Fibroblast of lung (primary cell): ENCODE measurements around the gene PTPRQ. TPM values are rescaled to one million over a fixed set of nuclear protein-coding genes. Genes with fewer than 3 reads are reported as not detected.
A peak's percentile ranks its signal among the peaks of the same experiment; 100 is the strongest.
"Not testable (repeated sequence)": the region's sequence is repeated elsewhere in the genome, so short reads cannot be mapped to it uniquely, and the experiment has no call there.

Source experiments
- DNase-seq, 2 donors: peaks; one replicate each; pipeline versions ENCODE4 v3.0.0 to v3.0.0-alpha.2; 2010; ENCODE audit warnings: low read depth in 2 of 2
- H2AFZ ChIP-seq: 2 replicates; pipeline ENCODE4 v1.5.1; 2012; ENCODE audit warnings: low read length, control low read depth, inconsistent platforms
- H3K27ac ChIP-seq: 2 replicates; pipeline ENCODE4 v1.5.1; 2011; ENCODE audit warnings: low read length, control low read depth; ENCODE audit not compliant: insufficient read depth
- H3K27me3 ChIP-seq: 2 replicates; pipeline ENCODE4 v1.5.1; 2011; ENCODE audit warnings: mild to moderate bottlenecking, low read length; ENCODE audit not compliant: control insufficient read depth, insufficient read depth
- H3K36me3 ChIP-seq: 2 replicates; pipeline ENCODE4 v1.5.1; 2011; ENCODE audit warnings: low read length; ENCODE audit not compliant: control insufficient read depth, insufficient read depth
- H3K4me1 ChIP-seq: 2 replicates; pipeline ENCODE4 v1.5.1; 2011; ENCODE audit warnings: low read length; ENCODE audit not compliant: control insufficient read depth, insufficient read depth; ENCODE audit errors: extremely low read depth
- H3K4me2 ChIP-seq: 2 replicates; pipeline ENCODE4 v1.5.1; 2011; ENCODE audit warnings: low read length, control low read depth; ENCODE audit not compliant: insufficient read depth; ENCODE audit errors: extremely low read depth
- H3K4me3 ChIP-seq, 4 experiments: fragments of 200-600 bp in 1 of 4; sonication (generic) in 1 of 4; replicated peaks in 1 of 4; 2 replicates each; pipeline ENCODE4 v1.5.1; 2011 to 2016; ENCODE audit warnings: low read length in 4 of 4, low read depth in 3 of 4, mild to moderate bottlenecking in 3 of 4, control low read depth in 2 of 4, inconsistent platforms in 1 of 4, mixed read lengths in 1 of 4; ENCODE audit not compliant: insufficient read depth in 1 of 4; ENCODE audit errors: control extremely low read depth in 1 of 4
- H3K79me2 ChIP-seq: 2 replicates; pipeline ENCODE4 v1.5.1; 2012; ENCODE audit warnings: mild to moderate bottlenecking, low read length, inconsistent platforms; ENCODE audit not compliant: control insufficient read depth, insufficient read depth
- H3K9ac ChIP-seq: 2 replicates; pipeline ENCODE4 v1.5.1; 2011; ENCODE audit warnings: mild to moderate bottlenecking, low read length, control low read depth; ENCODE audit not compliant: insufficient read depth
- H3K9me3 ChIP-seq: 2 replicates; pipeline ENCODE4 v1.5.1; 2012; ENCODE audit warnings: low read depth, low read length; ENCODE audit not compliant: control insufficient read depth, insufficient read depth
- H4K20me1 ChIP-seq: 2 replicates; pipeline ENCODE4 v1.5.1; 2011; ENCODE audit warnings: low read length; ENCODE audit not compliant: control insufficient read depth, insufficient read depth; ENCODE audit errors: extremely low read depth
- CTCF ChIP-seq, 2 donors: IDR thresholded peaks in 1 of 2; conservative IDR thresholded peaks in 1 of 2; 1 replicate in 1 of 2; 2 replicates in 1 of 2; pipeline ENCODE4 v1.5.1; 2011 to 2012; ENCODE audit warnings: low read length in 2 of 2, control low read depth in 1 of 2, inconsistent platforms in 1 of 2, low read depth in 1 of 2, mild to moderate bottlenecking in 1 of 2
- EZH2 ChIP-seq: IDR thresholded peaks from 2 replicates; pipeline ENCODE4 v1.5.1; 2012; ENCODE audit warnings: low read length, control low read depth, mild to moderate bottlenecking; ENCODE audit errors: missing control alignments
- polyA plus RNA-seq, 2 donors: library from polyadenylated mRNA; depleted of rRNA in 1 of 2; stranded (reverse) in 1 of 2; unstranded in 1 of 2; fragments of >200 nt; gene quantifications; 2 replicates each; pipeline ENCODE4 v1.2.1, GENCODE V29; 2011 to 2012; ENCODE audit warnings: missing spikeins in 1 of 2
- total RNA-seq: library from RNA; depleted of rRNA; stranded (reverse); fragments of >200 nt; gene quantifications from 2 replicates; pipeline ENCODE4 v1.2.1, GENCODE V29; 2014

Gene PTPRQ
- total and polyA plus RNA-seq, 2 donors (not counting 1 experiment from before 2014, with no cell fraction given): 1.3 to 7.7 TPM

GRCh38 chr12:80445083-80445793, 1.2 kb downstream of the PTPRQ start:
- Histone ChIP-seq H3K4me1 (peaks cover 8% of the 10 kb centered on the region), H4K20me1 (no peaks in the 10 kb centered on the region), H3K4me2 (peak overlapping the region; percentile 80), H3K27me3 (no peaks in the 10 kb centered on the region), H3K27ac (peak overlapping the region; percentile 10), H3K36me3 (no peaks in the 10 kb centered on the region), H2AFZ (peak overlapping the region; percentile 19), H3K9me3 (no peaks in the 10 kb centered on the region), H3K9ac (no peak overlapping the region), H3K79me2 (no peaks in the 10 kb centered on the region), H3K4me3 (peak overlapping the region in 2 of 4 experiments; percentile 5 to 23)
- peak; percentile 58 to 68 for DNase-seq
- TF ChIP-seq EZH2 (no peak), CTCF (conservative IDR thresholded peaks at IDR 0.05 in 1 of 2, IDR thresholded peaks at IDR 0.05 in 1 of 2; ENCODE audit: low read depth in 1 of 2, low read length in 2 of 2) (no peak)

- Histone ChIP-seq H3K79me2 (no peaks in the 10 kb centered on the region), H3K9me3 (no peaks in the 10 kb centered on the region), H4K20me1 (no peaks in the 10 kb centered on the region), H3K9ac (no peak overlapping the region), H3K4me1 (no peaks in the 10 kb centered on the region), H3K36me3 (no peaks in the 10 kb centered on the region), H3K27ac (no peak overlapping the region), H2AFZ (no peak overlapping the region), H3K4me3 (no peak overlapping the region), H3K4me2 (no peak overlapping the region), H3K27me3 (no peaks in the 10 kb centered on the region)
- no peak for DNase-seq
- TF ChIP-seq CTCF (conservative IDR thresholded peaks at IDR 0.05 in 1 of 2, IDR thresholded peaks at IDR 0.05 in 1 of 2; ENCODE audit: low read depth in 1 of 2, low read length in 2 of 2) (no peak), EZH2 (no peak)
Observed at GRCh38 chr12:80456513-80456912, 12.5 kb downstream of the PTPRQ start.

GRCh38 chr12:80460972-80461371, 16.9 kb downstream of the PTPRQ start:
- H3K27ac ChIP-seq: no peak overlapping the region
- no peak overlapping the region for H2AFZ ChIP-seq
- H3K36me3 ChIP-seq: no peaks in the 10 kb centered on the region
- no peak overlapping the region for H3K4me2 ChIP-seq
- TF ChIP-seq CTCF (conservative IDR thresholded peaks at IDR 0.05 in 1 of 2, IDR thresholded peaks at IDR 0.05 in 1 of 2; ENCODE audit: low read depth in 1 of 2, low read length in 2 of 2) (no peak), EZH2 (no peak)
- no peaks in the 10 kb centered on the region for H3K79me2 ChIP-seq
- no peak overlapping the region for H3K9ac ChIP-seq
- no peak for DNase-seq
- H3K27me3 ChIP-seq: no peaks in the 10 kb centered on the region
- H3K9me3 ChIP-seq: no peaks in the 10 kb centered on the region
- H4K20me1 ChIP-seq: no peaks in the 10 kb centered on the region
- no peak overlapping the region for H3K4me3 ChIP-seq
- no peaks in the 10 kb centered on the region for H3K4me1 ChIP-seq

DNA sequence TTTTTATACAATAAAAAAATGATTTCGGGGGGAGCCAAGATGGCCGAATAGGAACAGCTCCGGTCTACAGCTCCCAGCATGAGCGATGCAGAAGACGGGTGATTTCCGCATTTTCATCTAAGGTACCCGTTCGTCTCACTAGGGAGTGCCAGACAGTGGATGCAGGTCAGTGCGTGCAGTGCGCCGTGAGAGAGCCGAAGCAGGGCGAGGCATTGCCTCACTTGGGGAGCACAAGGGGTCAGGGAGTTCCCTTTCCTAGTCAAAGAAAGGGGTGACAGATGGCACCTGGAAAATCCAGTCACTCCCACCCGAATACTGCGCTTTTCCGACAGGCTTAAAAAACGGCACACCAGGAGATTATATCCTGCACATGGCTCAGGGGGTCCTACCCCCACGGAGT, 17.8 kb downstream of the PTPRQ start:
- DNase-seq, H3K4me1 ChIP-seq, H4K20me1 ChIP-seq, H3K9me3 ChIP-seq, H3K4me3 ChIP-seq, H3K9ac ChIP-seq, H3K27me3 ChIP-seq, H3K27ac ChIP-seq, H3K79me2 ChIP-seq, H3K36me3 ChIP-seq, H3K4me2 ChIP-seq, H2AFZ ChIP-seq: not testable (repeated sequence)
